NCI-H69 (cell line): ENCODE measurements around the gene SLC22A23.

Source experiments
- DNase-seq: peaks from one replicate; lab custom pipeline; 2025; lab: John Stamatoyannopoulos, UW

The SLC22A23 gene

DNA sequence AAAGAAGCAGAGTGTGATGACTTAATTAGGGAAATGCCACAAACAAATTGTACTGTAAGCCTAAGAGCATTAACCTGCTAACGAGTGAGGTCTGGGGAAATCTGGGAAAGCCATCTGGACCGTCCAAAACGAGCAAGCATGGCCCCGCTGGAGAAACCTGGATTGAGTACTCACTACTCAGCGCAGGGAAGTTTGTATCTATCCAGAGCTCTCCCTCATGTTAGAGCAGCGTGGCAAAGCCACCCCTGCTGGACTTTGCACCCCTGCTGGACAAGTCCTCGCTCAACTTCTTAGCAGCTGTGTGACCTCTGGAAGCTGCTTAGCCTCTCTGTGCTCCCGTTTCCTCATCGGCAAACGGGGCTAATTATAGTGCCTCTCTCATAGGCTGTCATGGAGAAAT, 160.8 kb downstream of the SLC22A23 start:
- peak; percentile 46 for DNase-seq

DNA sequence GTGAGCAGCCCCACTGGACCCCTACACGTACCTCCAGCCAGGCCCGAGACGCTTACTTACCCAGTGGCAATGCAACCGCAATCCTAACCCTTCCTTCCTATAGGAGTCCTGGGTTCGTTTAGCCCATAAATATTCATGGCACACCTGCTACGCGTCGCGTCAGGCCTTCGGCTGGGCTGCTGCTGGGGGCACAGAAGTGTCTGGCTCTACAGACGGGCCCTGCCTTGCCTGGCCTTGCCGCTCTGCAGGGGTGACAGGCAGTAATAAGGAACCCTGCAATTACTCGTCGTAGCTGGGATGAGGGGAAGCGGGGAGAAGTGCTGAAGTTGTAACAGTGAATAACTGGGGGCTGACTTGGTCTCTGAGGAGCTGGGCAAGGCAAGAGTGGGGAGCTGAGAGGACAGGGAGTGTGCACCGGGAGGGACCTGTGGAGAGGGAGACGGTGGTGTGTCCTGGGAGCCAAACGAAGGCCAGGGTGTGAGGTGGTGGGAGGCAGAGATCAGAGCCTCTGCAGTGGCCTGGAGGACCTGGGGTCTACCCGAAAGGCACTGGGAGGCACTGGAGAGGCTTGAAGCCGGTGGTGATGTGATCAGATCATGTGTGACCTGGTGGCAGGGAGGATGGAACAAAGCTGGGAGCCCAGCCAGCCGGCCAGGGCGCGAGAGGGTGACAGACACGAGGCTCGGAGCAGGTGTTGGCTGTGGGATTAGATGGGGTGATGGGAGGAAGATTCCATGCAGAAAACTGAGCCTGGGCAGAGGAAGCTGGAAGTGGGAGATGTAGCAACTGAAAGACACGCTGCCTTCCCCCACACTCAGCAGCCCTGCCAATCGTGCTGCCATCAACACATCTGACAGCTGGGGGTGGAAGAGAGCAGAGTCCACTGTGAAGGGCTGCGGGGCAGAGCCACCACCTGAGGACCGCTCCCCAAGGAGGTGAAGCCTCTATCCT, 161.7 kb downstream of the SLC22A23 start:
- DNase-seq, result peak; percentile 89

DNA sequence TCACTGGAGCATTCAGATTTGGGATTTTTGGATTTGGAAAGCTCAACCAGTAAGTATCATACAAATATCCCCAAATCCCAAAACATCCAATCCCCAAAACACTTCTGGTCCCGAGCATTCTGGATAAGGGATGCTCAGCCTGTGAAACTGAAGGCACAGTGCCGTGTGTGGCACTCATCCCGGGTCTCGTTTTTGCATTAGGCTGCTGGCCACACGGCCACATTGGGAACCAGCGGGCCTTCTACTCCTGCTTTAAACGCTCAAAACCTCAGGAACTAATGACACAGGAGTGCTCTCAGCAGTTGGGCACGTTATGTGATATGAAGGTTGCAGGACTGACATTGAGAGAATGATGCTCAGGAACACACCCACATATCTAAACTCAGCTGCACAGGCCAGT, 162.5 kb downstream of the SLC22A23 start:
- DNase-seq, result no peak

DNA sequence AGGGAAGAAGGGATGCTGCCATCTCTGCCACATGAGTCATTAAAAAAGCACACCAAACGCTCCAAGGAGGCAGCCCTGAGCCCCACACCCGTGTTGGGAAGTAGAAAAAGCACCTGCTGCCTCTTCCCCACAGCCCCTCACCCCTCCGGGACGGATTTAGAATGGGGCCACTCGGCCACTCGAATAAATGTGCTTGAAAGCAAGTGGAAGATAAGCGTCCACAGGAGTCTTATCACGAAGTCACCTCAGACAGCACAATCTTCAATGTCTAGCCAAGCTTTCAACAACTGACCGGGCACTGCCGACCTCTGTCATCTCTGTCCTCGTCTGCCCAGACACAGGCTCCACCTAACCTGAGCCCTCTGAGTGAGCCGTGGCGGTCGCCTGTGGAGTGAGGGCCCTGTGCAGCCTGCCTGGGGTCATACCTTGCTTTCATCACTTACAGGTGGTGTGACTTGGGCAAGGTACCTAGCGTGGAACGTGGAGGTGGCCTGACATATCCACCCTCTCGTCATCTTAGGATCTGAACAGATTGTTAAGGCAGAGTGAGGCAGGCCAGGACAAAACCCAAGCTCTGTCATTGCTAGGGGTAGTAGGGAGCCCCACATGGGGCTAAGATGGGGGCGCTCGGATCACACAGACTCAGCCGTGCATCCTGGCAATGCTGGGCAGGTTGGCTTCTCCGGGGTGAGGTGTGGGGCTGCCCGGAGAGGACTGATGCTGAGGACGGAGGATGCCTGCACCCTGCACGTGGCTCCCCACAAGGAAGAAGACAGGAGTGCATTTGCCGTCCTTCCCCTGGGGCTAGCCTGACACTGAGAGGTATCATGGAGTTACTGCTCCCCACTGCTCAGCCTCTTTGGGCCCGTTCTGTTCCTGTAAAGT, 163.3 kb downstream of the SLC22A23 start:
- DNase-seq, result no peak

DNA sequence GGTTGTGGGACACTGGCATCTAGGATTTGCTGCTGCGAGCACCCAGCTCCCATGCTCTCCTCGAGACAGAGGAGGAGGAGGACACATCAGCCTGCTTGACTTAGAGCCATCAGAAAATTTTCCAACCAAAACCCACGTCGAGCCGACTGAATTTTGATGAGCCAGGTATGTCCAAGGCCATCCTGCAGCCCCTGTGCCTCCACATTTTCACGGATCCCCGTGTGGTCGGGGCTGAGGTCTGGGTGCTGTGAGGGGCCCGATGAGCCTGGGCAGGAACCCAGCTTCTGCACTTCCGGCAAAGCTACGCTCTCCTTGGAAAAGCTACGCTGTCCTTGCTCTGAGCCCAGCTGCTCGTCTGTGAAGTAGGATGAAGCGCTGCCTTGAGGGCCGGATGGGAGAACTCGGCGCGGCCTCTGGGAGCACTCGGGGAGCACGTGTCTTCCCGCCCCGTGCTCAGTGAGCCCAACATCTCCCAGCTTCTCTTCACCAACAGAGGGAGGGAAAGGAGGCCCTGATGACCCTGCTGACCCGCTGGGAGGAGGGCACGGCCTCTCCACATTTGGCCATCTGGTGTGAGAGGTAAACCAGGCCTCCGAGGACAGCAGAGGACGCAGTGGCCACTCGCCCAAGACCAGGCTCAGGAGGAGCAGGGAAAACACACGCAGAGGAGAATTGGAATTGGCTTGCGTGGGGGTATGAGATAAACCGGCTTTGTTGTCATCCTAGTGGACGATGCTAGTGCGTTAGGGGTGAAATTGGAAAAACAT, 164.2 kb downstream of the SLC22A23 start:
- no peak for DNase-seq

DNA sequence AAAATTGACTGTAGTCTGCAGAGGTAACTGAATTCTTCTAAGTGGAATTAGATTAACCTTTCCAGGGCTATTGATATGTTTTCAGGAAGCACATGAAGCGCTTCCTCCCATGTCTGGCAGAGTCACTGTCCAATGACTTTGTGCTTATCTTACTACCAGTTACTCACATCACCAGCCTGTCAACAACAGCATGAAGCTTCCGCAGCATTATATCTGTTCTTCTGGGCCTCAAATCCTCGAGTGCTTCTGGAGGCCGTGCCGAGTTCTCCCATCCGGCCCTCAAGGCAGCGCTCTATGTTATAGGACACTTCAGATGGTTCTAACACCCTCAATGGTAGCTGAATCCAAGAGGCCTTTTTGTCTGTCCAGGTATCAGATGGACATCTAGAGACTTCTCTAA, 164.9 kb downstream of the SLC22A23 start:
- DNase-seq, result no peak

DNA sequence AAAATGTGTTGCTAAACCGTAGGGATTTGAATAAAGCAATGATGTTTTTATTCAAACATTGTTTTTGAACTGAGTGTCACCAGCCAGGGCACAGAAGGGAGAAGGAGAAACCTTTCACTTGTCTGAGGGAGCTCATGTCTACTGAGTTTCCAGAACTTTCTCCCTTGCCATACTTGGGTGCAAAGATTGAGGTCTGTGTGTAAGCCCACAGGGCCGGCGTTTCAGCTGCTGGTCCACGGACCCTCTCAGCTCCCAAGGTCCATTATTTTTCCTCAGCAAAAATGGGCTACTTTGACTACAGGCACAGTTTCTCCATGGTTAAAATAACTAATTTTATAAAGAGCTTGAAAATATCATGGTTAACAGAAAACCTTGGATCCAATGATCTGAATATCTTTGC, 165.5 kb downstream of the SLC22A23 start:
- DNase-seq, result no peak

DNA sequence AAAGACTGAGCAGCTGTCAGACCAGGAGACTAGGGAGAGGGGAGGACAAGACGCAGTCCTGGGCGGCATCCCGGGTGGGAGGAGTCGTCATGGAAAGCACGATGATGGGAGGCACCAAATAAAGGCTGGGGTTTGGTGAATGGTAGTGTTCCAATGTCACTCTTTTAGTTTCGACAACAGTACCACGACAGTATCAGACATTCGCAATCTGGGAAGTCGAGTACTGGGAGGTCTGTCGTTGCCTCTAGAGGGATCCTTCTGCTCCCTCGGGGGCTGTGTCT, 166.0 kb downstream of the SLC22A23 start:
- DNase-seq, result no peak

DNA sequence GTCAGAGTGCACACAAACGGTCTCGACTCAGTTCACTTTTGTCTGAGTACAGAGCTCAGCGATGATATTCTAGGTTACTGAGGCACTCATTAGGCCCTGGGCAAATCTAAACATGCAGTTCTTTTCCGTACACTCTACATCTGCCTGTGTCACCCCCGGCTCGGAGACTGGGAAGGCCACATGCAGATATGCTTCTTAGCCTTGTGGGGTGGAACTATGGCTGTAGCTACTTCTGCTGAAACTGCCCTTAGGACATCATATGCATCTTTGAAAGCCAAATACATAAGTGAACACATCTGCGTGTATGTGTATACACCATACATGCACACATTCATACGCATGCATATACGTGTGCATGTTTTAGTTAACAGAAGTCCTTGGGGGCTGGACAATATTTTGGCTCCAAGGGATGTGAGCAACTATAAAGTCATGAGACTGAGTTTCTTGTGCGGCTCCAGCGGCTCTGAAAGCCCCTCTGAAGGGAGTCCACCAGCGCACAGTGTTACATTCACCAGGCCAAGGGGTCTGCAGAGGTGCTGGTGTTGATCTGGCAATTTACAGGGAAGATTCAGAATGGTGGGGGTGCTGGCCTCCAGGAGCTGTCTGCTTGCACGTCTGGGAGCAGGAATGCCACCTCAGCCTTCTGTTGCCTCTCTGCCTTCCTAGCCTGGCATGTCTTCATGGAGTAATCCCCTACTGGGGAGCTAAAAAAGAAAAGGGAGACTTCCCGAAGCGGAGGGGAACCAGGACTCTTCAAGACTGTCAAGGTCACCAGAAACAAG, 166.5 kb downstream of the SLC22A23 start:
- no peak for DNase-seq

DNA sequence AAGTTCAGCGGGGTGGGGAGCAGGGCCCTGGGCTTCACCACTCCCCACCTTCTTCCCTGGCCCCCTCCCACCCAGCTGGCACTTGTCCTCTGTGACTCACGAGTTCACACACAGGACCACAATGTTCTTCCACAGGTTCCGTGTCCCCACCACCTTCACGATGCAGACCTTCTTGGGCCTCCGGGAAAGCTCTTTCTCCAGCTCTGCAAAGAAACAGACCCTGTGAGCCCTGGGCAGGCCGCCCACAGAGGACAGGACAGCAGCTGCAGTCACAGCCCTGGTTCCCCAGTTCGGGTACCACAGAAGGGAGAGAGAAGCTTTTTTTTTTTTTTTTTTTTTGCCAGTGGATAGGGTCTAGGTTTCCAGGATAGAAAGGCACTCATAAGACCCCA, 167.2 kb downstream of the SLC22A23 start:
- DNase-seq, result no peak

DNA sequence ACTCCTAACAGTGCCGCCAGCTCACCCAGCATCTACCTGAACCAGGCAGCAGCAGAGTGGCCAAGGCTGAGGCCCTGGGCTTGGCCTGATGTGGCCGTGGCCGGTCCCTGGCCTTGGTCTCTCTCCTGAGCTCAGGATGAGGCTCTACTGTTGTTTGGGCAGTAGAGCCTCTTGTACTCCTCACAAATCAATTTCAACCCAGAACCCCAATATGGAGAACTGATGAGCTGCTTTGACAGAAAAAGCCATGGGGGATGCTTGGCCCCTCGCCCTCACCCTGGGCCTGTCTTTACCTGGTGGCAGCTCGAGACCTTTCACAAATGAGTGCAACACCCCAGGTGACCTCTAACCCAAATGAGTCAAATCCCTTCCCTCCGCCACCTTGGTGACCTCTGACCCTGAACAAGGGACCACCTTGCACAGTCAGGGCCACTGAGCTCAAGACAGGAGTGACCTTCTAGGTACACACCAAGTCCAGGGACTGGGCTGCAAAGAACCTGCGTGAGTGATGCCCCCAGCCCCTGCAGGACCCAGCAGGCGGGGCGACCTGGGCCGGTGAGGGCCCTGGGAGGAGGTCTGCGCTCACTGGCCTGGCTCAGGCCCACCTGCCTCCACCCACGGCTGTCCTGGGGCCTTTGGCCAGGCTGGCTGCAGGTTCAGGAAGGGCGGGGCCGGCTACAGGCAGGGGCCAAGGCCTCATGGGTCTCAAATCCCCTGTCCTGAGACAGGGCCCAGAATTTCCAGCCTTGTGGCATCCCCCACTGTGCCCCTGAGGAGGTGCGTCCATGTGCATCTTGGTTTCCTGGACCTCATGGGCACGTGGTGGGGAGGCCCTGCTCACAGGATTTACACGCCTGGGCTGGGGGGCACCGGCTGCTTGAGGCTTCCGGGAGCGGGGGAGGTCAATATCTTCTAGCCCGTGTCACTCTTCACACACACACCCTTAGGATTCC, 167.9 kb downstream of the SLC22A23 start:
- DNase-seq, result no peak

DNA sequence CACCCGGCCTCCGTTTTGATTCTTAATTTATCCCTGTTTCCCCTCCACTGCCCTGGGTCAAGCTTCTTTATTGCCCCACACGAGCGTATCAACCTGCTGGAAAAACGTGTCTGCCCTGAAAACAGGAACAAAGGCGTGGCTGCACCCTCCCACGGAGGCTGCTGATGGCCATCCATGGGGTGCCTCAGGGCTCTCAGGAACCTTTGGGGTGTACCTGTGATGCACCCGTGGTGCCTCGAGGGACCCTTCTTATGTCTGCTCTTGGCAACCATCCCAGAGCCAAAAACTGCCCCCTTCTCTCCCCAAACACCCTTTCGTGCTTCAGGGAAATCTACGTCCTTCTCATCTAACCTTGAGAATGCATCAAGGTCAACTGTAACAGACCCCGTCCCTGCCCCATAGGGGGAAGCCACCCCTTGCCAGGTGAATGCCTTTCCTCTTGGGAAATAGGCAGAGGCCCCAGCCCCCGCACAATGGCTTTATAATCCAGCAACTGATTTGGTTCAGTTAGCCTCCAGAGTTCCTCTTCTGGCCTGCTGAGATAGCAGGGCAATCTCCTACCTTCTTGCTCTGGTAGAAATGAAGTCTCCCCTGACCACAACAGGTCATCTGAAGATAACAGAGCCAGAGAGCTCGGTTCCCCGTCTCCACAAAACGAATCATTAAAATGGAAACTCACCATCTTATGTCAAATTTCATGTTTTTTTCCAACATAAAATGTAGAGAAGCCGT, 168.7 kb downstream of the SLC22A23 start:
- DNase-seq, result no peak

DNA sequence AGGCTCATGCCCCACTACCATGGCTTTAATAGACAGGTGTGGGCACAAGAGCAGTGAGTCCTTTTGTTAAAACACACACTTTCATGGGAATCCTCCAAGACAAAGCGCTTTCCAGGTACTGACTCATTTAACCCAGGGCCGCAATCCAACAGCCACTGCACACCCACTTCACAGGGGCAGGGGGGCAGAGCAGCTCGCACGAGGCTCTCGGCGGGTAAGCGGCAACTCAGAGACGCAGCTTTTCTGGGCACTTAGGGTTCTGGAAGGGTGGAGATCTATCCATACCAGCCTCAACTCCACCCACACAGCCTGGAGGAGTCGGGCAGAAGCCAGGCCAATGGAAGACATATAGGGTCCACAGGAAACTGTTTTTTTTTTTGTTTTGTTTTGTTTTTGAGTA, 169.5 kb downstream of the SLC22A23 start:
- DNase-seq, result no peak

DNA sequence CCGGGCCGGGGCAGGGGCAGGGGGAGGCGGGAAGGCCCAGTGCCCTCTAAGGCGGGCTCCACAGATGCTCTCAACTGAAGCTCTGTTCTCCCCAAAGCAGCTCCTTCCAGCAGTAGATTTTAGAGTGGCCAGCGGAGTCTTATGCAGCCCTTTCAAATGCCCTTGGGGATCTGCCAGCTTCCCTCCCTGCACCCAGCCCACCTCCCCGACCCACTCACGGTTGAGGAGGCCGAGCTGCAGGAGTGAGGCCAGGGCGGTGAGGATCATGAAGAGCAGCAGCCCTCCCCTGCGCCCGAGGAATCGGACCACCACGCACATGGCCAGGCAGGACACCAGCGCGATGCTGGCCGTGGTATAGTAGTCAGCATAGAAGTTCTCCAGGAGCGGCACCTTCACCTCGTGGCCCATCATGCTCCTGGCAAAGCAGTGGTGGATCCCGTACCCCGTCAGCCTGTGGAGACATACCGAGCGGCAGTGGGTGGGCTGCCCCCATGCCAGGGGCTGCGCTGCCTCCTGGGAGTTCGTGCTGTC, 170.1 kb downstream of the SLC22A23 start:
- no peak for DNase-seq

DNA sequence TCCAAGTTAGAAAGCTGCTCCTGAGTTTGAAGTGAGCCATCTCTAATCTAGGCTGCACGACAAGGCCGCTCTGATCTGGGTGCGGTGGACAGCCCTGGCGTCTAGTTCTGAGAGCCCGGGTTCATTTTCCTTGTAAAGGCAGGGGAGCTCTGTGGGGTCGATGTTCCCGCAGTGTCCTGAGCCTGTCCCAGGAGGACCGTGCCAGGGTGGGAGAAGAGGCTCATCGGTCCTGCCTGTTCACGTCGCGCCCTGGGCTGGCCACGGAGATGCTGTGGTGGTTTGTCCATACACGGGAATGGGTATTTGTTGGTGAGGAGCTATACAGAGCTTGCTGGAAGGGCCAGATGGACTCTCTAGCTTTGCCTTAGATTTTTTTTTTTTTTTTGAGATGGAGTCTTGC, 171.1 kb downstream of the SLC22A23 start:
- DNase-seq, result no peak

DNA sequence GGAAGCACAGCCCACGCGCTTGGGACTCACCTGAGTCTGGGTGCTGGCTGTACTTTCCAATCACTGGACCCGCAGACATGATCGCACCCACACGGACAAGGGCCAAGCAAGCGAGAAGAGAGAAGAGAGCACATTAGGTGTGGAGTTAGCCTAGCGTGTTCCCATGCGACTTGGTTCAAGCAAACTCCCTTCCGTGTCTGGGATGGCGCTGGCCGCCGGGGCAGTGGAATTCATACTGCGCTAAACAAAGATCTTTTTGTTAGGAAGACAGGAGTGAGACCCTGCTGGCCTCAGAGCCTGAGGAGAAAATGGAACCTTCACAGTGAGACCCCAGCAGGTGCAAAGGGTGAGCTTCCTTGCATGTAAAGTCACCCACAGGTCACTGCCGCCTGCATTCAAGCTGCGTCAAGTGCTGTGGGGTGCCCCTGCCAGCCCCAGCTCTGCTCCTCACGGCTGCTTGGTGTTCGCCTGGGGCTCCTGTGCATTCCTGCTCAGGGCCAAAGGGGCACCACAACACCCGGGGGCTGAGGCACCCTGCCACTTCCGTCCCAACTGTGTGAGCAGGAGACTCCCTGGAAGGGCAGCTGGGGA, 171.7 kb downstream of the SLC22A23 start:
- no peak for DNase-seq

DNA sequence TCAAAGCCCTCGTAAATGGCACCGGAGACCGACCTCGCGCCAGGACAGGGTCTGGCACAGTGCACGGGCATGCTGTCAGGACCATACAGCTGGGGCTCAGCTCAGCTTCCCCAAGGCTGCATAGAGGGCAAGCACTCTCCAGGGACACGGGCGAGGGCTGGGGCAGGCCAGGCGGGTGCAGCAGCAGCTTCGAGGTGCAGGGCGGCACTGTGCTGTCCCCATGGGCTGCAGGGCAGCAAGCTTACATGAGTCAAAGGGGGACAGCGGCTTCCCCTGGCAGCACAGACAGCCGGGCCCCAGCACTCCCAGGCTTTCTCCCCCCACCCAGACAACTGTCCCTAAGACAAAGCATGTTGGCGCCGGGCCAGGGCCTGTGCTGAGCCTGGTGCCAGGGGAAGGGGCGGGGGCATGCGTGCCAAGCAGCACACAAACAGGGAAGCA, 172.4 kb downstream of the SLC22A23 start:
- DNase-seq, result peak; percentile 71

DNA sequence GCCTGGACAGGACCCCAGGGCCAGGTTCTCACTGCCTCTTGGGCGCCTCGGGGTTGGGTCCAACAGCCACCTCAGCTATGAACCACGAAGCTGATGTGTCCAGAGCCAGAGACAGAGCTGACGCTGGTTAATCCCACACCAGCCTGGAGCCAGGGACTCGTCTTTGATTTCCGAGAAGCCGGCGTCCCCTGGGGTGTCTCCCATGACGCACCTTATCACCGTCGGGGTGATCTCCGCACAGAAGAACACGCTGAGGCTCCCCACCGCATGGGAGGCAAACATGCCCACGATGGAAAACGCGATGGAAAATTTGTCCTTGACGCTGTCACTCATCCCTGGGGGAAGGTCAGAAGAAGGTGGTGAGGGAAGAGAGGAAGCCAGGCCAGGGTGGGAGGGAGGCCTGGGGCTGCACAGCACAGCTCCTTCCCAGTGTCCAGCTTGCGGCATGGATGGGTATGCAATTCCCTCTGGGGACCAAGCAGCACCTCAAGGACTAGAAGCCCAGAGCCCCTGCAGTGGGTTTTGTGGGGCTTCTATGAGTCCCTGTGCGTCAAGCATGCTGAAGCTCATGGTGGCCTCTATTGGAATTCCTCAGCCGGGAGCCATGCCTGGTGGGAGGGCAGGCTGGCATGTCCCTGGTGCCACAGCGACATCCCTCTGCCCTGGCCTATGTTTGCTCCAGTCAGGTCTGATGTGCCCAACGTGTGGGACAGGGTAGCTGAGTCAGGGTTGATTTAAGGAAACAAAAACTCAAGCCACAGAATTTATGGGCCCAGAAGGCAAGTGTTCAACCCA, 173.0 kb downstream of the SLC22A23 start:
- DNase-seq, result no peak
